ENCODE results near the gene IGFBP3.
"Not testable (repeated sequence)": the region's sequence is repeated elsewhere in the genome, so short reads cannot be mapped to it uniquely, and the experiment has no call there.

IGFBP3 gene

GRCh38 chr7:45967591-45968157 is 46.6 kb upstream of the IGFBP3 start:
- H3K27ac ChIP-seq: no peak overlapping the region
- no peaks in the 10 kb centered on the region for H3K27me3 ChIP-seq
- no peaks in the 10 kb centered on the region for H3K36me3 ChIP-seq
- H3K9me3 ChIP-seq: no peaks in the 10 kb centered on the region
- H3K4me1 ChIP-seq (ENCODE audit: control insufficient read depth in 1 of 2, insufficient read depth in 1 of 2, low read depth in 1 of 2, low read length in 1 of 2): no peaks in the 10 kb centered on the region
- no peak overlapping the region for H3K4me3 ChIP-seq (ENCODE audit: low read depth in 1 of 2, low read length in 1 of 2)
- no peak for TF ChIP-seq CTCF (IDR thresholded peaks at IDR 0.05)

- no peak overlapping the region for H3K27ac ChIP-seq
- H3K4me3 ChIP-seq (ENCODE audit: low read depth in 1 of 2, low read length in 1 of 2): no peak overlapping the region
- H3K4me1 ChIP-seq (ENCODE audit: control insufficient read depth in 1 of 2, insufficient read depth in 1 of 2, low read depth in 1 of 2, low read length in 1 of 2): no peaks in the 10 kb centered on the region
- TF ChIP-seq CTCF (IDR thresholded peaks at IDR 0.05): no peak
- H3K9me3 ChIP-seq: no peaks in the 10 kb centered on the region
- H3K27me3 ChIP-seq: no peaks in the 10 kb centered on the region
- H3K36me3 ChIP-seq: no peaks in the 10 kb centered on the region
Measured at GRCh38 chr7:45962861-45963260, 41.8 kb upstream of the IGFBP3 start.

GRCh38 chr7:45957721-45958120 is 36.6 kb upstream of the IGFBP3 start:
- Histone ChIP-seq H3K9me3 (no peaks in the 10 kb centered on the region), H3K27me3 (no peaks in the 10 kb centered on the region), H3K27ac (no peak overlapping the region), H3K4me1 (ENCODE audit: control insufficient read depth in 1 of 2, insufficient read depth in 1 of 2, low read depth in 1 of 2, low read length in 1 of 2) (no peaks in the 10 kb centered on the region), H3K4me3 (ENCODE audit: low read depth in 1 of 2, low read length in 1 of 2) (no peak overlapping the region), H3K36me3 (no peaks in the 10 kb centered on the region)
- TF ChIP-seq CTCF (IDR thresholded peaks at IDR 0.05): no peak

GRCh38 chr7:45955286-45955685 is 34.2 kb upstream of the IGFBP3 start:
- TF ChIP-seq CTCF (IDR thresholded peaks at IDR 0.05): no peak
- Histone ChIP-seq H3K27me3 (no peaks in the 10 kb centered on the region), H3K4me3 (ENCODE audit: low read depth in 1 of 2, low read length in 1 of 2) (no peak overlapping the region), H3K27ac (no peak overlapping the region), H3K4me1 (ENCODE audit: control insufficient read depth in 1 of 2, insufficient read depth in 1 of 2, low read depth in 1 of 2, low read length in 1 of 2) (no peaks in the 10 kb centered on the region), H3K36me3 (no peaks in the 10 kb centered on the region), H3K9me3 (no peaks in the 10 kb centered on the region)

- H3K27me3 ChIP-seq; H3K27ac ChIP-seq; H3K36me3 ChIP-seq; H3K4me3 ChIP-seq (ENCODE audit: low read depth in 1 of 2, low read length in 1 of 2); H3K4me1 ChIP-seq (ENCODE audit: control insufficient read depth in 1 of 2, insufficient read depth in 1 of 2, low read depth in 1 of 2, low read length in 1 of 2); H3K9me3 ChIP-seq: not testable (repeated sequence)
Measured at GRCh38 chr7:45953055-45953454, 32.0 kb upstream of the IGFBP3 start.

GRCh38 chr7:45944058-45944457 is 23.0 kb upstream of the IGFBP3 start:
- Histone ChIP-seq H3K4me1 (ENCODE audit: control insufficient read depth in 1 of 2, insufficient read depth in 1 of 2, low read depth in 1 of 2, low read length in 1 of 2) (peaks cover 3 to 5% of the 10 kb centered on the region in 2 experiments), H3K36me3 (no peaks in the 10 kb centered on the region), H3K4me3 (ENCODE audit: low read depth in 1 of 2, low read length in 1 of 2) (no peak overlapping the region), H3K27me3 (peaks cover under 1% of the 10 kb centered on the region), H3K9me3 (no peaks in the 10 kb centered on the region), H3K27ac (no peak overlapping the region)
- TF ChIP-seq CTCF (IDR thresholded peaks at IDR 0.05): no peak
